ENCODE measurements around the gene OCA2.
"Not testable (repeated sequence)": the region's sequence is repeated elsewhere in the genome, so short reads cannot be mapped to it uniquely, and the experiment has no call there.

Gene OCA2

GRCh38 chr15:27993996-27994780, 104.9 kb downstream of the OCA2 start:
- no peak for DNase-seq

GRCh38 chr15:27993544-27993943, 105.6 kb downstream of the OCA2 start:
- DNase-seq, result no peak

- no peak for DNase-seq
Observed at GRCh38 chr15:27990521-27991515, 108.3 kb downstream of the OCA2 start.

GRCh38 chr15:27989838-27990237, 109.3 kb downstream of the OCA2 start:
- no peak for DNase-seq

GRCh38 chr15:27989427-27989826, 109.7 kb downstream of the OCA2 start:
- no peak for DNase-seq

- no peak for DNase-seq
Observed at GRCh38 chr15:27985099-27985498, 114.0 kb downstream of the OCA2 start.

- DNase-seq, result no peak
Observed at GRCh38 chr15:27983496-27983895, 115.6 kb downstream of the OCA2 start.

- peak; percentile 68 for DNase-seq
Observed at GRCh38 chr15:27977696-27978095, 121.4 kb downstream of the OCA2 start.

- no peak for DNase-seq
Observed at GRCh38 chr15:27973886-27974285, 125.2 kb downstream of the OCA2 start.

GRCh38 chr15:27970661-27971392, 128.3 kb downstream of the OCA2 start:
- DNase-seq, result no peak

- DNase-seq, result no peak
Observed at GRCh38 chr15:27967541-27967940, 131.6 kb downstream of the OCA2 start.

GRCh38 chr15:27965546-27965945, 133.6 kb downstream of the OCA2 start:
- no peak for DNase-seq

- no peak for DNase-seq
Observed at GRCh38 chr15:27961801-27962200, 137.3 kb downstream of the OCA2 start.

- DNase-seq, result peak; percentile 59
Observed at GRCh38 chr15:27958911-27959578, 140.1 kb downstream of the OCA2 start.

- DNase-seq, result no peak
Observed at GRCh38 chr15:27956285-27956684, 142.8 kb downstream of the OCA2 start.

GRCh38 chr15:27955087-27955486, 144.0 kb downstream of the OCA2 start:
- DNase-seq, result no peak

- DNase-seq, result not testable (repeated sequence)
Observed at GRCh38 chr15:27952593-27952992, 146.5 kb downstream of the OCA2 start.

GRCh38 chr15:27951191-27951890, 147.8 kb downstream of the OCA2 start:
- no peak for DNase-seq

- DNase-seq, result no peak
Observed at GRCh38 chr15:27949089-27949488, 150.0 kb downstream of the OCA2 start.

- no peak for DNase-seq
Observed at GRCh38 chr15:27939246-27939645, 159.9 kb downstream of the OCA2 start.

- DNase-seq, result peak; percentile 47
Observed at GRCh38 chr15:27937851-27938250, 161.3 kb downstream of the OCA2 start.

GRCh38 chr15:27936164-27936563, 163.0 kb downstream of the OCA2 start:
- no peak for DNase-seq

Measured in fibroblast of skin of scalp (primary cell).